DMS53 treated with DMSO at 0.1 percent for 48 hours (cell line): ENCODE results near the gene NXN.
"Not testable (repeated sequence)": the region's sequence is repeated elsewhere in the genome, so short reads cannot be mapped to it uniquely, and the experiment has no call there.

Experiments
- DNase-seq: peaks from one replicate; lab custom pipeline; 2025; ENCODE audit not compliant: unreplicated experiment; lab: John Stamatoyannopoulos, UW

Gene NXN

GRCh38 chr17:867238-867637 lies 112.3 kb downstream of the NXN start:
- DNase-seq, result not testable (repeated sequence)

- no peak for DNase-seq
Observed at GRCh38 chr17:866568-867103, 112.9 kb downstream of the NXN start.

DNA sequence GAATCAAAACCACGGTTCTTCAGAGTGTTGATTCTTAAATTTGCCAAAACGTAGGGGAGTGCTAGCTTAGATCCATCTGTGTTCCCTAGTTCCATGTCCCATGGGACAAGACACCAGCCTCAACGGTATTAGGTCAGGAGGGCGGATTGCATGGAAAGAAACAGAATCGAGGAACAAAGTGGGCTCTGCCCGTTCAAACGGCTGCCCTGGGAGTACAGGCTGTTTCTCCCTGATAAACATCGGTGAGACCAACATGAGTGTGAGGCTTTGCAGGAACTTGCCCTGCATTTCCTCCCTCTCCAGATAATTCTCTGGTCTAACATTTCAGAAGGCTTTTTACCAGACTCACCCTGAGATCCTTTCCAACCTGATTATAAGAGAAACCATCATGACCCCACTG lies 115.3 kb downstream of the NXN start:
- no peak for DNase-seq

- no peak for DNase-seq
Observed at GRCh38 chr17:863880-864279, 115.7 kb downstream of the NXN start.

- DNase-seq, result no peak
Observed at GRCh38 chr17:862582-862981, 117.0 kb downstream of the NXN start.

GRCh38 chr17:861364-861763 lies 118.2 kb downstream of the NXN start:
- no peak for DNase-seq

- DNase-seq, result no peak
Observed at GRCh38 chr17:860805-861204, 118.8 kb downstream of the NXN start.

DNA sequence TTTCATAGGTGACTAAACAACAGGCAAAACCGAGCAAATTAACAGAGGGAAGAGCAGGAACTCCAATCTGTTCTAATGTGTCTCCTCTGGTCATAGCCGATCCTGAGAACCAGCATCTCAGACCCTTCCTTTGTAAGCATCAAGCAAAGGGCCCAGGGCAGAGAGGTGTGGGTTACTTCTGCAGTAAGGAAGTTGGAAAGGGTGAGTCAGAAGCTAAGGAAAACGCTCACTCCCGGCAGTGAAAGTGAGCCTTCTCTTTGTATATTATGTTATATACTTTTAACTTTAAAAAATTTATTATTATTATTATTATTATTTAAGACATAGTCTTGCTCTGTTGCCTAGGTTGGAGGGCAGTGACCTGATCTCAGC lies 119.8 kb downstream of the NXN start:
- DNase-seq, result no peak

GRCh38 chr17:859061-859823 lies 120.3 kb downstream of the NXN start:
- no peak for DNase-seq

DNA sequence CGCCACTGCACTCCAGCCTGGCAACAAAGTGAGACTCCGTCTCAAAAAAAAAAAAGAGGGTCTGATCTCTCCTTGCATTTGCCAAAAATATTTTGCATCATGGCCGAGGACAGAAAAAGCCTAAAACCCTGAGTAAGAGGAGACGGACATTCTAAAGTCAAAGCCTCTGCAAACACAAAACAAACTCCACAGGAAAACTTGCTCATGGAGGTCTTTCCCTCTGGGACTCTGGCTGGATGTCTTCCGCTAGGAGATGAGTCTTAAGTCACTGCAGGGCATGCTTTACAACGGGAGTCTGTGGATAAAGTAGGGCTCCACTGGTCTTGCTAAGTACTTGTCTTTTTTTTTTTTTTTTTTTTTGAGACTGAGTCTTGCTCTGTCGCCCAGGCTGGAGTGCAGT lies 123.4 kb downstream of the NXN start:
- no peak for DNase-seq

DNA sequence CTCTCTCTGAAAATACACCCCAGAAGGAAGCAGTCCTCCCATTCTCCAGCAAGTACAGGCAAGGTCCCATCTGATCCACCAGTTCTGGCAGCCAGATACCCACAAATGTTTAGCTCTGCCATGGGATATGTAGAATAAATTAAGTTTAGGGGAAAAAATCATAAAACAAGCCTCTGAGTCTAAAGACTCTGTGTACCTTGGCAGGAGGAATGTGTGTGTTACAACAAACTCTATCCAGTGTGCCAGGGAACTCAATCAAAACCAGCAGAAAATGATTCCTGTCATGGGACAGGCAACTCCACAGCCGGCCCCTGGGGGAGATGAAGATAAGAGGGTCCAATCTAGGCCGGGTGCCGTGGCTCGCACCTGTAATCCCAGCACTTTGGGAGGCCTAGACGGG lies 124.0 kb downstream of the NXN start:
- DNase-seq, result no peak

DNA sequence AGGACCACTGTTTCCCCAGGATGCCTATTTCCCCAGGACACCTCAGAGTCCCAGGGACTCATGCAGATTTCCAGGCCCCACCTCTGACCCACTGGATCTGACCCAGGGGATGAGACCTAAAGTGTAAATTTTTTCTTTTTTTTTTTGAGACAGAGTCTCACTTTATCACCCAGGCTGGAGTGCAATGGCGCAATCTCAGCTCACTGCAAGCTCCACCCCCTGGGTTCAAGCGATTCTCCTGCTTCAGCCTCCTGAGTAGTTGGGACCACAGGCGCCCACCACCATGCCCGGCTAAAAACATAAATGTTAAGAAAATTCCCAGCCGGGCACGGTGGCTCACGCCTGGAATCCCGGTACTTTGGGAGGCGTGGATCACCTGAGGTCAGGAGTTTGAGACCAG lies 126.7 kb downstream of the NXN start:
- not testable (repeated sequence) for DNase-seq

GRCh38 chr17:852349-852748 lies 127.2 kb downstream of the NXN start:
- DNase-seq, result no peak

GRCh38 chr17:851924-852323 lies 127.7 kb downstream of the NXN start:
- no peak for DNase-seq

DNA sequence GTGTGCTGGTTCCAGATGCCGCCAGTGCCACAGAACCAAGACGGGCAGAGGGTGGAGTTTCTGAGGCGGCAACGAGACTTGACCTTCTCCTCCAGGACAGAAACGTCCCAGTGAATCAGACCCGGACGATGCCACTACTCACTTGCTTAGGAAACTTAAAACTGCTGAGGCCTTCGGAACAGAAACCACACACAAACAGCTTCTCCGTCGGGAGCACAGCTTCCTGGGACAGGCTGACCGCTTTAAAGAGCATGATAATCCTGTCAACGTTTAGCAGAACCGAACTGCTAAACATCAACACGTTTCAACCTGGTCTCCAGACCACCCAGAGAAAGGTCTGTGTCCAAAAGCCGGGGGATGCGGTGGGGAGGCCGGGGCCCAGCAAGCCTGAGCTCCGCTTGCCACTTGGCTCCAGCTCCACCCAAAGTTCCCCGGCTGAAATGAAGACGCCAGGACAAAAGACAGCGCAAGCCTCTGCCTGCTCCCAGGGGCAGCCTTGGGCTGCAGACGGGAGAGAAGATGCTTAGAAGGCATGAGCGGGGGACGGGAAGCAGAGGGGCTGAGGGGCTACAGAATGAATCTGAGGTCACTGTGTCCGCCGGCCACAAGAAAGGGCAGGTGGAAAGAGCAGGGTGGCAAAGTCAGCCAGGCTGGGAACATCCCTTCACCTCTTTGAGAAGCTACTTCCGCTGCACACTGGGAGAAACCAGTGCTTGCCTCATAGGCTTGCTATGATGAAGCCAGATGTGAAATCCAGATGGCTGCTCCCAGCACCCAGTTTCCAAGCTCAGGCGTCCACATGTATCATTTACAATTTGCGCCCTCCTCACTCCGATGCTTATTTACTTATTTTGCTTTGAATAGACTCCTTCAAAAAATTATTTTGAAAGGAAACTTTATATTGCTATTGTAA lies 128.5 kb downstream of the NXN start:
- DNase-seq, result no peak

GRCh38 chr17:850086-850850 lies 129.3 kb downstream of the NXN start:
- no peak for DNase-seq

- no peak for DNase-seq
Observed at GRCh38 chr17:848402-848801, 131.2 kb downstream of the NXN start.

- no peak for DNase-seq
Observed at GRCh38 chr17:846901-847843, 132.4 kb downstream of the NXN start.

DNA sequence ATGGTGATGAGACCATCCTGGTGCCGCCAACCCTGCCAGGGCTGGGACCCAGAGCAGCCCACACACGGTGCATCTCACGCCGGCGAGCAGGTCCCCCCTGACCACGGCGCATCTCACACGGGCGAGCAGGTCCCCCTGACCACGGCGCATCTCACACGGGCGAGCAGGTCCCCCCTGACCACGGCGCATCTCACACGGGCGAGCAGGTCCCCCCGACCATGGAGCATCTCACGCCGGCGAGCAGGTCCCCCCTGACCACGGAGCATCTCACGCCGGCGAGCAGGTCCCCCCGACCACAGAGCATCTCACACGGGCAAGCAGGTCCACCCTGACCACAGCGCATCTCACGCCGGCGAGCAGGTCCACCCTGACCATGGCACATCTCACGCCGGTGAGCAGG lies 138.3 kb downstream of the NXN start:
- no peak for DNase-seq

GRCh38 chr17:838486-838885 lies 141.1 kb downstream of the NXN start:
- DNase-seq, result no peak
